Fibroblast of lung (primary cell): ENCODE measurements around the gene DHRS4. TPM values are rescaled to one million over a fixed set of nuclear protein-coding genes. Genes with fewer than 3 reads are reported as not detected.

ENCODE experiments used
- DNase-seq, 2 donors: peaks; one replicate each; pipeline versions ENCODE4 v3.0.0 to v3.0.0-alpha.2; 2010; ENCODE audit warnings: low read depth in 2 of 2
- H2AFZ ChIP-seq: 2 replicates; pipeline ENCODE4 v1.5.1; 2012; ENCODE audit warnings: low read length, control low read depth, inconsistent platforms
- H3K27ac ChIP-seq: 2 replicates; pipeline ENCODE4 v1.5.1; 2011; ENCODE audit warnings: low read length, control low read depth; ENCODE audit not compliant: insufficient read depth
- H3K27me3 ChIP-seq: 2 replicates; pipeline ENCODE4 v1.5.1; 2011; ENCODE audit warnings: mild to moderate bottlenecking, low read length; ENCODE audit not compliant: control insufficient read depth, insufficient read depth
- H3K36me3 ChIP-seq: 2 replicates; pipeline ENCODE4 v1.5.1; 2011; ENCODE audit warnings: low read length; ENCODE audit not compliant: control insufficient read depth, insufficient read depth
- H3K4me1 ChIP-seq: 2 replicates; pipeline ENCODE4 v1.5.1; 2011; ENCODE audit warnings: low read length; ENCODE audit not compliant: control insufficient read depth, insufficient read depth; ENCODE audit errors: extremely low read depth
- H3K4me2 ChIP-seq: 2 replicates; pipeline ENCODE4 v1.5.1; 2011; ENCODE audit warnings: low read length, control low read depth; ENCODE audit not compliant: insufficient read depth; ENCODE audit errors: extremely low read depth
- H3K4me3 ChIP-seq, 4 experiments: fragments of 200-600 bp in 1 of 4; sonication (generic) in 1 of 4; replicated peaks in 1 of 4; 2 replicates each; pipeline ENCODE4 v1.5.1; 2011 to 2016; ENCODE audit warnings: low read length in 4 of 4, low read depth in 3 of 4, mild to moderate bottlenecking in 3 of 4, control low read depth in 2 of 4, inconsistent platforms in 1 of 4, mixed read lengths in 1 of 4; ENCODE audit not compliant: insufficient read depth in 1 of 4; ENCODE audit errors: control extremely low read depth in 1 of 4
- H3K79me2 ChIP-seq: 2 replicates; pipeline ENCODE4 v1.5.1; 2012; ENCODE audit warnings: mild to moderate bottlenecking, low read length, inconsistent platforms; ENCODE audit not compliant: control insufficient read depth, insufficient read depth
- H3K9ac ChIP-seq: 2 replicates; pipeline ENCODE4 v1.5.1; 2011; ENCODE audit warnings: mild to moderate bottlenecking, low read length, control low read depth; ENCODE audit not compliant: insufficient read depth
- H3K9me3 ChIP-seq: 2 replicates; pipeline ENCODE4 v1.5.1; 2012; ENCODE audit warnings: low read depth, low read length; ENCODE audit not compliant: control insufficient read depth, insufficient read depth
- H4K20me1 ChIP-seq: 2 replicates; pipeline ENCODE4 v1.5.1; 2011; ENCODE audit warnings: low read length; ENCODE audit not compliant: control insufficient read depth, insufficient read depth; ENCODE audit errors: extremely low read depth
- CTCF ChIP-seq, 2 donors: IDR thresholded peaks in 1 of 2; conservative IDR thresholded peaks in 1 of 2; 1 replicate in 1 of 2; 2 replicates in 1 of 2; pipeline ENCODE4 v1.5.1; 2011 to 2012; ENCODE audit warnings: low read length in 2 of 2, control low read depth in 1 of 2, inconsistent platforms in 1 of 2, low read depth in 1 of 2, mild to moderate bottlenecking in 1 of 2
- EZH2 ChIP-seq: IDR thresholded peaks from 2 replicates; pipeline ENCODE4 v1.5.1; 2012; ENCODE audit warnings: low read length, control low read depth, mild to moderate bottlenecking; ENCODE audit errors: missing control alignments
- polyA plus RNA-seq, 2 donors: library from polyadenylated mRNA; depleted of rRNA in 1 of 2; stranded (reverse) in 1 of 2; unstranded in 1 of 2; fragments of >200 nt; gene quantifications; 2 replicates each; pipeline ENCODE4 v1.2.1, GENCODE V29; 2011 to 2012; ENCODE audit warnings: missing spikeins in 1 of 2
- total RNA-seq: library from RNA; depleted of rRNA; stranded (reverse); fragments of >200 nt; gene quantifications from 2 replicates; pipeline ENCODE4 v1.2.1, GENCODE V29; 2014

Gene DHRS4
- total and polyA plus RNA-seq, 2 donors (not counting 1 experiment from before 2014, with no cell fraction given) = 30.5 to 54.7 TPM

- H2AFZ ChIP-seq = no peak overlapping the region
- TF ChIP-seq EZH2 = no peak
- no peak for TF ChIP-seq CTCF (conservative IDR thresholded peaks at IDR 0.05 in 1 of 2, IDR thresholded peaks at IDR 0.05 in 1 of 2; ENCODE audit: low read depth in 1 of 2, low read length in 2 of 2)
- no peaks in the 10 kb centered on the region for H4K20me1 ChIP-seq
- H3K36me3 ChIP-seq = no peaks in the 10 kb centered on the region
- no peak overlapping the region for H3K27ac ChIP-seq
- H3K4me3 ChIP-seq = no peak overlapping the region
- H3K4me1 ChIP-seq = no peaks in the 10 kb centered on the region
- no peak overlapping the region for H3K9ac ChIP-seq
- no peak for DNase-seq
- no peaks in the 10 kb centered on the region for H3K27me3 ChIP-seq
- no peak overlapping the region for H3K4me2 ChIP-seq
- H3K9me3 ChIP-seq = no peaks in the 10 kb centered on the region
- no peaks in the 10 kb centered on the region for H3K79me2 ChIP-seq
Observed at GRCh38 chr14:23915559-23915958, 38.0 kb upstream of the DHRS4 start.

- Histone ChIP-seq H3K36me3 (no peaks in the 10 kb centered on the region), H3K4me3 (no peak overlapping the region), H2AFZ (no peak overlapping the region), H3K9ac (no peak overlapping the region), H3K27me3 (no peaks in the 10 kb centered on the region), H3K4me1 (no peaks in the 10 kb centered on the region), H4K20me1 (no peaks in the 10 kb centered on the region), H3K79me2 (no peaks in the 10 kb centered on the region), H3K27ac (no peak overlapping the region), H3K9me3 (no peaks in the 10 kb centered on the region), H3K4me2 (no peak overlapping the region)
- DNase-seq = no peak
- TF ChIP-seq CTCF (conservative IDR thresholded peaks at IDR 0.05 in 1 of 2, IDR thresholded peaks at IDR 0.05 in 1 of 2; ENCODE audit: low read depth in 1 of 2, low read length in 2 of 2) (no peak), EZH2 (no peak)
Observed at GRCh38 chr14:23916004-23916403, 37.6 kb upstream of the DHRS4 start.

- H3K4me2 ChIP-seq = no peak overlapping the region
- DNase-seq = no peak
Observed at GRCh38 chr14:23916446-23916845, 37.1 kb upstream of the DHRS4 start.

More at GRCh38 chr14:23916446-23916845, 37.1 kb upstream of the DHRS4 start:
- H3K79me2 ChIP-seq = no peaks in the 10 kb centered on the region
- no peaks in the 10 kb centered on the region for H3K27me3 ChIP-seq
- H3K9me3 ChIP-seq = no peaks in the 10 kb centered on the region
- TF ChIP-seq EZH2 (no peak), CTCF (conservative IDR thresholded peaks at IDR 0.05 in 1 of 2, IDR thresholded peaks at IDR 0.05 in 1 of 2; ENCODE audit: low read depth in 1 of 2, low read length in 2 of 2) (no peak)
- no peaks in the 10 kb centered on the region for H3K4me1 ChIP-seq
- H3K9ac ChIP-seq = no peak overlapping the region
- no peaks in the 10 kb centered on the region for H4K20me1 ChIP-seq
- H3K36me3 ChIP-seq = no peaks in the 10 kb centered on the region
- no peak overlapping the region for H3K4me3 ChIP-seq
- H3K27ac ChIP-seq = no peak overlapping the region
- no peak overlapping the region for H2AFZ ChIP-seq
